GM21367 (cell line): ENCODE measurements around the gene WBP1.
"Not testable (repeated sequence)": the region's sequence is repeated elsewhere in the genome, so short reads cannot be mapped to it uniquely, and the experiment has no call there.

ENCODE experiments used
- ATAC-seq: cut with Tn5 transposase; IDR thresholded peaks from one replicate; pipeline ENCODE4 v1.9.1; 2021; ENCODE audit not compliant: unreplicated experiment

WBP1 gene

DNA sequence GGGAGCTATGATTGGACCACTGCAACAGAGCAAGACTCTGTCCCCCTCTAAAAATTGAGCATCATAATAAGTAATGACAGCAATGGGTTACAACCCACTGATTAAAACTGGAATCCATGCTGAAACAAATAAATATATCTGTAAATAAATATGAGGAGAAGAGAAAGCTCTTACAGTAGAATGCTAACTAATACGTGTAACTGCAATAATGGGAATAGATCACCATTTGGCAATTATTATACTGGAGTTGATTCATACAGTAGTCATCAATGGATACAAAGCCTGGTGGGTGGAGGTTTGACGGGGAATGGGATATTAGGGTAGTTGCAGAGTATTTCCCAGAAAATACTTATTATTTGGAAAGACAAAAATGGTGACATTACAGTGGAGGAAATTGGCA, 9.5 kb upstream of the WBP1 start:
- no peak for ATAC-seq

DNA sequence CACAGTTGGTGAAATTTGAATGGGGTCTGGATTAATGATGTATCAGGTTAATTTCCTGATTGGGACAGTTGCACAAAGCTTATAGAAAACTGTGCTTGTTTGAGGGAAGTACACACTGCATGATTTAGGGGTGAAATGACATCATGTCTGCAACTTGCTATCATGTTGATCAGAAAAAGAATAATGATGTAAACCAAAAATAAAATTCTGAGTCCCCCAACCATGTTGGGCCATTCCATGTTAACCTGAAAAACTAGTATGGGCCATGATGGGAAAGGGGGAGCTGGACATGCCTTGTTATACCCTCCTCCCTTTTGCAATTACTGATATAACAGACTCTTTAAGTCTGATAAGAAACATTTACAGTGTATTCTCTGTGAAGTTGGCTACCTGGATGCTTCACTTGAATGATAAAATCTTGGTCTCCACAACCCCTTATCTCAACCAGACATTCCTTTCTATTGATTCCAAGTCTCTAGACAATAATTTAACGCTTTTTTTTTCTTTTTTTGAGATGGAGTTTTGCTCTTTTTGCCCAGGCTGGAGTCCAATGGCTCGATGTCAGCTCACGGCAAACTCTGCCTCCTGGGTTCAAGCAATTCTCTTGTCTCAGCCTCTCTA, 7.6 kb upstream of the WBP1 start:
- ATAC-seq: no peak

DNA sequence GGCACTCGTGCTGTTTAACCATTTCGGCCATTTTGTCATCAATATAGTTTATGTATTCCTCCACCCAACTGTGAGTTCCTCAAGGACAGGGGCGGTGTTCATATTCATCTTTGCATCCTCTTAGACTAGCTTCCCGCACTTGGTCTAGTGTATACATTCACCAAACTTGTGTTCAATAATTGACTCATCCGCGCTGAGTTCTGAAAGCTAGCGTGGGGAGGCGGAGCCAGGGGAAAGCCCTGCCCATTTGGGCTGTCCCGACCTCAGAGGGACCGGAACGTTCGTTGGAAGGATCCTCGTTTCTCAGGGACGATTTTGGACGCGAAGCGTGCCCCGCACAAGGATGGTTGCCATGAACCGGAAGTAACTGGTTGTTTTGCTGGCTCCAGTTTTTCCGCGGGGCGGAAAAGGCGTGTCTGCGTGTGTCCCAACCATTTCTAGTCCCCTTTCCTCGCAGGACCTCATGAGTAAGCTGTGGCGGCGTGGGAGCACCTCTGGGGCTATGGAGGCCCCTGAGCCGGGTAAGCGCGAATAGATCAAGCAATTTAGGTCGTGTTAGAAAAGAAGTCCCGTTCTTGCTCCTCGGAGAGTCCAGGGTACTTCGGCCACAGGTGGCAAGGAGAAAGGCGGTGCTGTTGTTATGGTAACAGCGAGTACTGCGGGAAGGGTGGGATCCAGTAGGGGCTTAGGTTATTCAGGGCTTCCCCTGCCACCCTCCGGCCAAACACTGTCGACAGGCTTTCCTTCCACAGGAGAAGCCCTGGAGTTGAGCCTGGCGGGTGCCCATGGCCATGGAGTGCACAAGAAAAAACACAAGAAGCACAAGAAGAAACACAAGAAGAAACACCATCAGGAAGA, 3.4 kb upstream of the WBP1 start, which contains the start of gene INO80B:
INO80B (plus strand) TSS at position 434 of the 858 bp plus-strand sequence; CDS start at position 464, 30 bp downstream.
- peak; percentile 30 for ATAC-seq

DNA sequence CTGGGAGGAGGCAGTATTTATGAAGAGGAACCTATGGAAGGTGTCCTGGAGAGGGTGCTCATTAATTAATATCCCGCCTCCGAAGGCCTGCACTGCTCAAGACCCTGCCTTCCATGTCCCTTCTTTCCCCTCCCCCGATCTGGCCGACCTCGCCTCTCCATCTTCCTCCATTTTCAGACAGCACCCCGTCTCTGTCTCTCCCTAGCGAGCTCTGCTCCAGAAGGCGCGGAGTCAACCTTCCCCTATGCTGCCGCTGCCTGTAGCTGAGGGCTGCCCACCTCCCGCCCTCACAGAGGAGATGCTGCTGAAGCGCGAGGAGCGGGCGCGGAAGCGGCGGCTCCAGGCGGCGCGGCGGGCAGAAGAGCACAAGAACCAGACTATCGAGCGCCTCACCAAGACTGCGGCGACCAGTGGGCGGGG, 1.1 kb upstream of the WBP1 start:
- ATAC-seq: no peak

DNA sequence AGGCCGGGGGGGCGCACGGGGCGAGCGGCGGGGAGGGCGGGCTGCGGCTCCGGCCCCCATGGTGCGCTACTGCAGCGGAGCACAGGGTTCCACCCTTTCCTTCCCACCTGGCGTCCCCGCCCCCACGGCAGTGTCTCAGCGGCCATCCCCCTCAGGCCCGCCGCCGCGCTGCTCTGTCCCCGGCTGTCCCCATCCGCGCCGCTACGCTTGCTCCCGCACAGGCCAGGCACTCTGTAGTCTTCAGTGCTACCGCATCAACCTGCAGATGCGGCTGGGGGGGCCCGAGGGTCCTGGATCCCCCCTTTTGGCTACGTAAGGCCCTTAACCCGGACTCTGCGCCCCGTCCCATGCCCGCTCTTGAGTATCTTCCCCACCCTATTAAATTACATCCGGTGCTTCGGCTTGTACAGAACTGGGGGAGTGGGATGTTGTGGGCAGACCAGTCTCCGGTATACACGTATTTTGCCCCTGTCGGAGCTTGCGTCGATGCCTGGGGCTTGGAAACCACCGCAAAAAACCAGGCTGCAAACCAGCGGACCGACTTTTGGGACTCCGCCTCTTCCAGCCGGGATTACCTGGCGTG, 598 bp upstream of the WBP1 start:
- ATAC-seq: peak; percentile 28

DNA sequence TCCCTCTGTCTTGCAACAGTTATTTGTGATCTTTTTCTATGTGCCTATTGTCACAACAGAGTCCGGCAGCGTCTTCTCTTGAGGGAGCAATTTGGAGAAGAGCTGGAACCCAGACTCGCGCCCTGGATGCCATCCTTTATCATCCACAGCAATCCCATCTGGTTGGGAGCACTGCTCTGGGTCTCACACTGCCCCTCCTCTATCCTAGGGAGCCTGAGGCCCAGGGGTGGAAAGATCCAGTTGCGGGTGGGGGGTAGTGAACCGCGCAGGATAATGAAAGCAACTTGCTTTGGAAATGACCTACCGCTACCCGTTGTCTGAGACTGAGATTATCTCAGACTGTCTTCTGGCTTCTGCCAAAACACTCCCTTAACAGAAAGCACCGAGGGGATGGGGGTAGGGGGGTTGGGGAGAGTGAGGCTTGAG, 713 bp downstream of the WBP1 start:
- ATAC-seq: no peak

DNA sequence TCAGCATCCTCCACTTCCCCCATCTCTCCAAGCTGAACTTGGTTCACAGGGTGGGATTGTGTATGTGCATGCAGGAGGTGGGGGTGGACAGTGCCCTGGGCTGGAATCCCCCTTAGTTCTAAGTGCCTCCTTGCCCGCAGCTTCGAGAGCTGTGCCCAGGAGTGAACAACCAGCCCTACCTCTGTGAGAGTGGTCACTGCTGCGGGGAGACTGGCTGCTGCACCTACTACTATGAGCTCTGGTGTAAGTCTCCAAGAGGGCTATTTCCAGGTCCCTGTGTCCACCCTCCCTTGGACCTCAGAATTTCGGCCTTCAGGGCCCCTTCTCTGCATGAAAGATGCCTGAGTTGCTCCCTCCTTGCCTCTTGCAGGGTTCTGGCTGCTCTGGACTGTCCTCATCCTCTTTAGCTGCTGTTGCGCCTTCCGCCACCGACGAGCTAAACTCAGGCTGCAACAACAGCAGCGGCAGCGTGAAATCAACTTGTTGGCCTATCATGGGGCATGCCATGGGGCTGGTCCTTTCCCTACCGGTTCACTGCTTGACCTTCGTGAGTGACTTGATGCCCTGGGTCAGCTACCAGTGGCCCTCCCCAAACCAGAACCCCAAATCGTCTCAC, 1.4 kb downstream of the WBP1 start:
- not testable (repeated sequence) for ATAC-seq

DNA sequence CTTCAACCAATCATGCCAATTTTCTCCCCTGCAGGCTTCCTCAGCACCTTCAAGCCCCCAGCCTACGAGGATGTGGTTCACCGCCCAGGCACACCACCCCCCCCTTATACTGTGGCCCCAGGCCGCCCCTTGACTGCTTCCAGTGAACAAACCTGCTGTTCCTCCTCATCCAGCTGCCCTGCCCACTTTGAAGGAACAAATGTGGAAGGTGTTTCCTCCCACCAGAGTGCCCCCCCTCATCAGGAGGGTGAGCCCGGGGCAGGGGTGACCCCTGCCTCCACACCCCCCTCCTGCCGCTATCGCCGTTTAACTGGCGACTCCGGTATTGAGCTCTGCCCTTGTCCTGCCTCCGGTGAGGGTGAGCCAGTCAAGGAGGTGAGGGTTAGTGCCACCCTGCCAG, 1.9 kb downstream of the WBP1 start:
- not testable (repeated sequence) for ATAC-seq

DNA sequence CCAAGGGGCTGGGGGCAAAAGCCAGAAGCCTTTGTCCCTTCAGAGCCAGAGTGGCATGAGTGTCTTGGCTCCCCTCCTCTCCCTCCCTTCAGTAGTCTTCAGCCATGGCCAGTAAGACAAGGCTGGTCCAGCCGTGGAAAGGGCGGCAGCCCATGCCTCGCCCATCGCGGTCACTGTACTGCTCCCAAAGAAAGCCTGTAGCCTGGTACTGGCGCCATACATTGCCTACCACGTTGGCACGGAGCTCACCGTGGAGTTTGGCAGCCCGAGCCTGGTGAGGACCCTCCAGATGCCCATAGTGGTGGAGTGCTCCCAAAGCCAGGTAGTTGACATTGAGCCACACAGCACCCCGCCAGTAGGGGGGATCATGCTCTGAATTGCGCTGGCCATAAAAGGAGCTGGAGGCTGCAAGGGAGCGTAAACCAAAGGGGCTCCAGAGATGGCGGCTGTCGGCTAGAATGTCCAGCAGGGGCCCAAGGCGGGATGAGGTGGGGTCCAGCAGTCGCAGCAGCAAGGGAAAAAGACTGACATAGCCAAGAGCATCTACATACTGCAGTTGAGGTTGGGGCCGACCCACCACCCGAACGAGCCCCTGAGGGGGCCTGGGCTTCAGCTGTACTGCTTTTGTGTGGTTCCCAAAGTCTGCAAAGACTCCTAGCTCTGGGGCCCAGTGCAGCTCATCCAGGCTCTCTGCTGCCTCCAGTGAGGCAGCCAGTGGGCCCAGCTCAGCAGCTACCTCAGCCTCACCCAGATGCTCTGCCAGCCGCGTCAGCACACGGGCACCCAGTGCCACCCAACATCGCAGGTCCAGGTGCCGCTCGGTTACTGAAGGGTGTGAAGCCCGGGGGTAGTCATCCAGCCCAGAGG, 3.2 kb downstream of the WBP1 start:
- no peak for ATAC-seq

DNA sequence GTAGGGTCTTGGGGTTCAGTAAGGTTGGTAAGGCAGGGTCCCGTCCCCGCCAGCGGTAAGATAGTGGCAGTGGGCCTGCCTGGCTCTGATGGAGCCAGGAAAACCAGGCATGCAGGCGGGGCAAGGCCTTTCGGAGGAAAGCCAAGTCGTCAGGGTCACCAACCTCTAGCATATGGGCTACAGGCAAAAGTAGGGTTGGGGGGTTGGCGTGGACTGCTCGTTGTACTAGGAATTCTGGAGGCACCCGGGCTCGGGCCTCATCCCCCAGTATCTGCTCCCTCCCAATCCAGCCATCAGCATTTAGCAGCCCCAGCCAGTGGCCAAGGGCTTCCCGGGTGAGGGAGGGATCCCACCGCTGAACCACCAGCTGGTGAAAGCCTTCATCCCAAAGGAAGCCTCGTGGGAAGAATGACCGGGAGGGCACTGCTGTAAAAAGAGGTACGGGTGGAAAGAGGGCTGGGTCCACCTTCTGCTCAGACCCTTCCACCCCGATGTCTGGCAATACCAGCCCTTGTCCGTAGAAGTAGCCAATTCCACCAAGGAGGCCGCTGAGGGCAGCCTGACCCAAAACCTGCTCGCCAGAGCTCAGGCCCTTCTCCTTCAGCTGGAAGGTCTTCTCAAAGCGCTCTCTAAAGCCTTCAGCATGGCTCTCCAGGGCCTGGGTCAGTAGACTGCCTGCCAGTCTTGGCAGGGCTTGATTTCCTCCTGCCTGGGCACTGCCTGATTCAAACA, 4.0 kb downstream of the WBP1 start:
- no peak for ATAC-seq

DNA sequence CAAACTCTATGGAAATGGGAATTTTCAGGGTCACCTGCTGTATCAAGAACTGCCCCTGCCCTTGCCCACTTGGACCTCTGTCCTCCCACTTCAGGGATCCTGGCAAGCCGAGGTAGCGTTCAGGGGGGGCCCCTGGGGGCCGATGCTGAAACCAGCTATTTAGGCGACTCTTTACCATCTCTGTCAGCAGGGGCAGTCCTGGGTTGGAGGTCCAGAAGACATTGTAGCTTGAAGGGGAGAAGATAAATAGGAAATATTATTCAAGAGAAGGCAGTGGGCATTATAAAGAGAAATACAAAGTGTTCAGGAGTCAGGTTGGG, 4.5 kb downstream of the WBP1 start:
- no peak for ATAC-seq

DNA sequence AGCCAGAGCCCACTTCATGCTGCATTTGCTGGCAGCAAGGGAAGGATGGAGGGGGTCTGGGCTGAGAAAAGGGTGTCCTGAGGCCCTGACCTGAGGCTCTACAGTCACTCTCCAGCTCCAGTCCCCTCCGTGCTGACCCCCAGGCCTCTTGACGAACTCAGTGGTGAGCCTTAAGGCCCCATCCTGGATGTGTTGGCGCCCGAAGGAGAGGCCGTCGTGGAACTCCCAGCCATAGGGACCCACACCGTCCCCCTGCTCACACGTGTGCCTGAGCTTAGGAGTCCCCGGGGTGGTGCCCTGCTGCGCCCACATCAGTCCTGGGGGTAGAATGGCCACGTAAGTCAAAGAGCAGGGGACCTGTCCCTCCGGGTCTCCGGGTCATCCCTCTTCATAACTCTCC, 6.2 kb downstream of the WBP1 start:
- no peak for ATAC-seq

DNA sequence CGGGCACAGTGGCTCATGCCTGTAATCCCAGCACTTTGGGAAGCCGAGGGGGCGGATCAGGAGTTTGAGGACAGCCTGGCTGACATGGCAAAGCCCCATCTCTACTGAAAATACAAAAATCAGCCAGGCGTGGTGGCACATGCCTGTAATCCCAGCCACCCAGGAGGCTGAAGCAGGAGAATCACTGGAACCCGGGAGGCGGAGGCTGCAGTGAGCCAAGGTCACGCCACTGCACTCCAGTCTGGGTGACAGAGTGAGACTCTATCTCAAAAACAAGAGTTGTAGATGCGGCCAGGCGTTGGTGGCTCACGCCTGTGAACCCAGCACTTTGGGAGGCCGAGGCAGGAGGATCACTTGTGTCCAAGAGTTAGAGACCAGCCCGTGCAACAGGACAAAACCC, 12.5 kb downstream of the WBP1 start:
- ATAC-seq: not testable (repeated sequence)

DNA sequence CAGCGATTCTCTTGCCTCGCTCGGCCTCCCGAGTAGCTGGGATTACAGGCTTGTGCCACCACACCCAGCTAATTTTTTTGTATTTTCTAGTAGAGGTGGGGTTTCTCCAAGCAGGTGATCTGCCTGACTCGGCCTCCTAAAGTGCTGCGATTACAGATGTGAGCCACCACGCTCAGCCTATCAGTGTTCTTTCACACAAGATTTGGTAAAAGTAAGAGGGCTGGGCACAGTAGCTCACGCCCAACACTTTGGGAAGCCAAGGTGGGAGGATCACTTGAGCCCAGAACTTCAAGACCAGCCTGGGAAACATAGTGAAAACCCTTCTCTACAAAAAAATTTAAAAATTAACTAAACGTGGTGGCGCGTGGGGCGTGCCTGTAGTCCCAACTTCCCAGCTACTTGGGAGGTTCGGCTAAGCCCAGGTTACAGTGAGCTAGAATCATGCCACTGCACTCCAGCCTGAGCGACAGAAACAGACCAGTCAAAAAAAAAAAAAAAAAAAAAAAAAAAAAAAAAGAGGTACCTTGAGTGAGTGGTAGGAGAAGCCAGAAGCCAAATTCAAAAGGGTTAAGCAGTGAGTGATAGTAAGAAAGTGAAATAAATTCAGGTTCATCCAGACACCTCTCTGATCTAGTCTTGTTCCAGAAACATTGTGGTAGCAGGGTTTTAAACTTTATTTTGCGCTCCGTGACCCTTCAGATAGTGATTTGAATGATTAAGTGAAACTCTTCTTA, 13.3 kb downstream of the WBP1 start:
- no peak for ATAC-seq

DNA sequence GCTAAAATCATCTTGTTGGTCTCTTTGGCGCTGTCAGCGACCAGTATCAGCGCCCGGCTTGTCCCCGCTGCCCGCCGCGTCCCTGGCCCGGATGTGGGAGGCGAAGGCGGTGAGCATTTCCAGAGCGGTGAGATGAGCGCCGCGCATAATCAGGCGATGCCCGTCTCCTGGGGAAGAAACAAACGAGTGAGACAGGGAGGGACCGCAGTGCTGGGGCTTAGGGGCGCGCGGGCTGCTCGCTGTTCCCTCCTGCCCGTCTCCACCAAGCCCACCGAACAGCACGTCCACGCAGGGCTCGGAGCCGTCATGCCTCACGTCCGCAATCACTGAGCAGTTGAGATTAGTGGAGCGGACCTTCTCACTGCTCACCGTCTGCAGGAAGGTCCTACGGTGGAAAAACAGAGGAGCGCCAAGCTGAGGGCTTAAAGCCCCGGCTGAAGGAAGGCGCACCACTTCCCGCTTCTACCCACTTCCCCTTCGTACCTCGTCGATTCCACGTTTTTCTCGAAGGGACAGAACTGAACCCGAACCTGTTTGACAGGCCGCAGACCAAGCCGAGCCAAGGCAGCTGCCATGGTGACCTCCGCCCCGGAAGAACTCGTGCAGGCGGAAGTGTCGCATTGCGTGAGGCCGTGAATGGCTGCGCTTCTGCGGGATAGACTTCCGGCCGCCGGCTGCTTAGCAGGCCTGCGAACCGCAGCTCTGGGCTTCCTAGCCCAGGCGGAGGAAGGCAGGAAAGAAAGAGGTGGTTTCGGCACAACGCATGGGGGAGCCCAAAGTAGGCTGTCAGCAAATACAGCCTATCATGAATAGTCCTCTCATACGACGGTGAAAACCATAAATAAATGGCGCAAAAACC, 14.1 kb downstream of the WBP1 start, which contains the start of gene MRPL53:
MRPL53 (minus strand) TSS at position 595 of the 859 bp plus-strand sequence; CDS start at position 575, 20 bp downstream.
- ATAC-seq: peak; percentile 75

DNA sequence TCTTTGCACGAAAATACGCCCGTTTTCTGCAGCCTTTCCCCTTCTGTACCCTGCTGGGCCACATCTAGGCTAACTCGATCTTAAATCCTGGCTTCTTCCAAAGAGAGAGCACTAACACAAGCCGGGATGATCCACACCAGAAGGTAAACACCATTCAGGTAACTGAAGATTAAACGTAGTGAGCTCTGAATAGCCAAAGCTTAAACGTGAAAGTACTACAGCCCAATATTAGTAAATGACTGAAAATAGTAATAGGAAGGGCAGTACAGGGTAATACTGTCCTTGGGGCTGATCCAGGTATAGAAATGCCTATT, 14.7 kb downstream of the WBP1 start:
- no peak for ATAC-seq

DNA sequence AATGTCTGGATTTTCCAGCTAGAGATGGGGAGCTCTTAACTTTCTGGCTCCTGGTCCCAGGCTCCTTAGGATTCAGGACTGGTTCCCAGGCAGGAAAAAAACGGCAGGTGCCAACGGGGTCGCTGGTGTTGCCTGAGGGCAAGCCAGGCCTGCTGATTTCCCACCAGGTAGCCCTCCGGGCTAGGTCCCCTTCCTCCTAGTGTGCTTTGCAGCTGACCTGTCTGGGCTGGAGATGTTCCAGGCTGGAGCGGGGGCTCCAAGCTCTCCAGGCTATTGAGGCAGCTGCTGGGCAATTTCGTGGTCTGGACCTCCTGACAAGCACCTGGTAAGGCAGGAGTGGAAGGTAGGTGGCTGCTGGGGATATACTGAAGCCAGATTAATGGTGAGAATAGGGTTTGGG, 16.2 kb downstream of the WBP1 start:
- no peak for ATAC-seq

DNA sequence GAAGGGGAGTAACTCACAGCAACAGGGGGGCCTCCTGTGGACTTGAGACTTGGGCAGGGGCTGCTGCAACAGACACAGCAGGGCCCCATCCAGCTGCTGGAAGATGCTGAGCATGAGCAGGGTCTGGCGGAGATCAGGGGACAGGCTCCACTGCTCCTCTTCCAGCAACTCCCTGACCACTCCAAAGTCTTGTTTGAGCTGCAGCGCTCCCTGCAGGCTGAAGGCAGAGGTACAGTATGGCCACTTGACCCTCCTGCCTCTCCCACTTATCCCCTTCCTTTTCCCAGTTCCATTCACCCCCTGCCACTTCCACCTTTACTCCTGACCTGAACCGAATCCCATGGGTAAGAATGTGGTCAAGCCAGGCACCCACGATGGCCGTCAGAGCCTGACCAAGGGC, 16.7 kb downstream of the WBP1 start:
- no peak for ATAC-seq

DNA sequence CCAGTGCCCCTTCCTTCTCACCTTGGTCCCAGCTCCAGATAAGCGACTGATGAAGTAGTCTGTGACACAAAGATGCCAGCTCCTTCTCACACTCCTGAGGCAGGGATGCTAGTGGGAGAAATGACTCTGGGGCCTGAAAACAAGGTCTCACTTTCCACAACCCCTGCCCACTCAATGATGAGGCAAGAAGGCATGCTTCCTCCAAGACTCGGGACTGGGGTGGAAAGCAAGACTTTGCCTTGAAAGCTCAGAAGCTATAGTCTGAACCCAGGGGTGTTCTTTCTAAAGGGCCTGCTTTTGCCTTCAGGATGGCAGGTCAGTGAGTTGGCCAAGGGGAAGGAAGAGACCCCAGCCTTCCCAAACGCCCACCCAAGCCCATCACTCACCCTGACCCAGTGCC, 23.2 kb downstream of the WBP1 start:
- ATAC-seq: no peak
